Measurements from ENCODE around the gene TNFRSF14.

Gene TNFRSF14

GRCh38 chr1:2592672-2593071, 36.5 kb downstream of the TNFRSF14 start:
- Histone ChIP-seq H4K20me1 (ENCODE audit: control insufficient read depth, insufficient read depth, low read depth, low read length) (no peaks in the 10 kb centered on the region), H3K9me2 (replicated peaks; ENCODE audit: control insufficient read depth, low read length) (no peaks in the 10 kb centered on the region), H3K27ac (ENCODE audit: low read depth, low read length) (no peak overlapping the region), H3K79me2 (ENCODE audit: control insufficient read depth, low read length) (no peaks in the 10 kb centered on the region), H3K4me1 (ENCODE audit: control insufficient read depth, low read length) (peaks cover 2% of the 10 kb centered on the region; the same call in 1 of the 2 replicates), H3K4me3 (ENCODE audit: low read length) (no peak overlapping the region), H3F3A (ENCODE audit: control insufficient read depth, insufficient read depth) (no peaks in the 10 kb centered on the region), H3K36me3 (ENCODE audit: control insufficient read depth, low read length) (no peaks in the 10 kb centered on the region), H3K9me3 (ENCODE audit: control insufficient read depth, insufficient read depth, low read length) (no peaks in the 10 kb centered on the region), H3K27me3 (ENCODE audit: control insufficient read depth, low read length) (no peaks in the 10 kb centered on the region), H3K4me2 (ENCODE audit: low read length) (no peak overlapping the region)
- no peak for TF ChIP-seq EZH2phosphoT487 (IDR thresholded peaks at IDR 0.05; ENCODE audit: borderline replicate concordance, low read length)
- TF ChIP-seq CTCF (IDR thresholded peaks at IDR 0.05; ENCODE audit: low read depth, low read length, poor library complexity, severe bottlenecking): no peak

GRCh38 chr1:2593251-2593878, 37.2 kb downstream of the TNFRSF14 start:
- no peaks in the 10 kb centered on the region for H3K9me3 ChIP-seq (ENCODE audit: control insufficient read depth, insufficient read depth, low read length)
- no peaks in the 10 kb centered on the region for H3K27me3 ChIP-seq (ENCODE audit: control insufficient read depth, low read length)
- H3K9me2 ChIP-seq (replicated peaks; ENCODE audit: control insufficient read depth, low read length): no peaks in the 10 kb centered on the region
- no peaks in the 10 kb centered on the region for H3F3A ChIP-seq (ENCODE audit: control insufficient read depth, insufficient read depth)
- no peak overlapping the region for H3K4me2 ChIP-seq (ENCODE audit: low read length)
- no peak overlapping the region for H3K27ac ChIP-seq (ENCODE audit: low read depth, low read length)
- H3K4me3 ChIP-seq (ENCODE audit: low read length): no peak overlapping the region
- no peaks in the 10 kb centered on the region for H3K36me3 ChIP-seq (ENCODE audit: control insufficient read depth, low read length)
- TF ChIP-seq CTCF (IDR thresholded peaks at IDR 0.05; ENCODE audit: low read depth, low read length, poor library complexity, severe bottlenecking) (no peak), EZH2phosphoT487 (IDR thresholded peaks at IDR 0.05; ENCODE audit: borderline replicate concordance, low read length) (no peak)
- no peaks in the 10 kb centered on the region for H4K20me1 ChIP-seq (ENCODE audit: control insufficient read depth, insufficient read depth, low read depth, low read length)
- H3K79me2 ChIP-seq (ENCODE audit: control insufficient read depth, low read length): no peaks in the 10 kb centered on the region
- no peaks in the 10 kb centered on the region for H3K4me1 ChIP-seq (ENCODE audit: control insufficient read depth, low read length)

DNA sequence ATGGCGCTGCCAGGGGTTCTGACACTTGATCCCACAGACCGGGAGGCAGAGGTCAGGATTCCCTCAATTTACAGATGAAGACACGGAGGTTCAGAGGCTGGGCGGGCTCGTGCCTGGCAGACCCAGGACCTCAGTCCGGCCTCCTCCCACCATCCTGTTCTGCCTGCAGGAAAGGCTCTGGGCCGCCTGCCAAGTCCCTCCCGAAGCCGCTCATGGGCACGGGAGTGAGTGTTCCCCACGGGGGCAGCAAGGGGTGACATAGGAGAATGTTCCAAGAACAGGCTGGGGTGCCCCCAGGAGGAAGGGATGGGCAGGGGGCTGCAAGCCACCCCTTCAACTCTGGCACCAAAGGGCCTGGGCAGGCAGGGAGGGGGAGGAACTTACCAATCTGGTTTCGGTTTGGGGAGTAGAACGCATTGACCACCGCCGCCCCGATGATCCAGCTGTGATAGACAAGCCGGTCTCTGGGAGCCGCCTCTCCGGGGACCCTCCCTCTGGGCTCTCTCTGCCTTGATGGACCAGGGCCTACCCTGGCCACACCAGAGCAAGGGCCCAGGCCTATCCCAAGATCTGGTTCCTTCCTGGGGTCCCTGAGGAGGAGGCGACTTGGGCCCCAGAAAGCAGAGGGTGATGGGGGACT, 38.0 kb downstream of the TNFRSF14 start:
- no peak overlapping the region for H3K27ac ChIP-seq (ENCODE audit: low read depth, low read length)
- no peaks in the 10 kb centered on the region for H3K79me2 ChIP-seq (ENCODE audit: control insufficient read depth, low read length)
- no peaks in the 10 kb centered on the region for H3K36me3 ChIP-seq (ENCODE audit: control insufficient read depth, low read length)
- H3K4me1 ChIP-seq (ENCODE audit: control insufficient read depth, low read length): no peaks in the 10 kb centered on the region
- H3K4me2 ChIP-seq (ENCODE audit: low read length): no peak overlapping the region
- no peak for TF ChIP-seq CTCF (IDR thresholded peaks at IDR 0.05; ENCODE audit: low read depth, low read length, poor library complexity, severe bottlenecking)
- no peak for TF ChIP-seq EZH2phosphoT487 (IDR thresholded peaks at IDR 0.05; ENCODE audit: borderline replicate concordance, low read length)
- no peaks in the 10 kb centered on the region for H3F3A ChIP-seq (ENCODE audit: control insufficient read depth, insufficient read depth)
- H3K27me3 ChIP-seq (ENCODE audit: control insufficient read depth, low read length): no peaks in the 10 kb centered on the region
- no peak overlapping the region for H3K4me3 ChIP-seq (ENCODE audit: low read length)
- no peaks in the 10 kb centered on the region for H3K9me2 ChIP-seq (replicated peaks; ENCODE audit: control insufficient read depth, low read length)
- H3K9me3 ChIP-seq (ENCODE audit: control insufficient read depth, insufficient read depth, low read length): no peaks in the 10 kb centered on the region
- H4K20me1 ChIP-seq (ENCODE audit: control insufficient read depth, insufficient read depth, low read depth, low read length): no peaks in the 10 kb centered on the region

Data from DOHH2 (cell line).